Smooth muscle cell (in vitro differentiated cells): ENCODE measurements around the gene IDUA. TPM values are rescaled to one million over a fixed set of nuclear protein-coding genes. Genes with fewer than 3 reads are reported as not detected.

Experiments used
- DNase-seq: peaks from one replicate; lab custom pipeline; 2025; ENCODE audit not compliant: unreplicated experiment; lab: John Stamatoyannopoulos, UW
- H2AFZ ChIP-seq: fragments of 200-600 bp; sonication (generic); 2 replicates; pipeline ENCODE4 v1.6.0; 2016; ENCODE audit warnings: antibody characterized with exemption, low read depth, mild to moderate bottlenecking
- H3F3A ChIP-seq: fragments of 200-600 bp; sonication (generic); 2 replicates; pipeline ENCODE4 v1.6.0; 2017; ENCODE audit warnings: antibody characterized with exemption, low read depth
- H3K27ac ChIP-seq: fragments of 200-600 bp; sonication (generic); 2 replicates; pipeline ENCODE4 v1.5.1; 2016; ENCODE audit warnings: low read depth, mild to moderate bottlenecking
- H3K27me3 ChIP-seq: fragments of 200-600 bp; sonication (generic); 2 replicates; pipeline ENCODE4 v1.6.1; 2016; ENCODE audit warnings: low read depth, mild to moderate bottlenecking
- H3K36me3 ChIP-seq: fragments of 200-600 bp; sonication (generic); 2 replicates; pipeline ENCODE4 v1.5.1; 2016; ENCODE audit warnings: low read depth
- H3K4me1 ChIP-seq: fragments of 200-600 bp; sonication (generic); 2 replicates; pipeline ENCODE4 v1.5.1; 2016; ENCODE audit warnings: low read depth
- H3K4me2 ChIP-seq: fragments of 200-600 bp; sonication (generic); 2 replicates; pipeline ENCODE4 v1.6.0; 2016; ENCODE audit warnings: mild to moderate bottlenecking
- H3K4me3 ChIP-seq: fragments of 200-600 bp; sonication (generic); 2 replicates; pipeline ENCODE4 v1.5.1; 2016; ENCODE audit warnings: mild to moderate bottlenecking
- H3K79me2 ChIP-seq: fragments of 200-600 bp; sonication (generic); 2 replicates; pipeline ENCODE4 v1.6.0; 2016; ENCODE audit warnings: low read depth, mild to moderate bottlenecking
- H3K9ac ChIP-seq: fragments of 200-600 bp; sonication (generic); 2 replicates; pipeline ENCODE4 v1.6.0; 2016; ENCODE audit warnings: low read depth
- H3K9me3 ChIP-seq: fragments of 200-600 bp; sonication (generic); replicated peaks from 2 replicates; pipeline ENCODE4 v1.5.1; 2016; ENCODE audit warnings: low read depth
- H4K20me1 ChIP-seq: fragments of 200-600 bp; sonication (generic); 2 replicates; pipeline ENCODE4 v1.6.0; 2016; ENCODE audit warnings: low read depth
- WGBS: methylation state at CpG from one replicate; pipeline ENCODE4 v1.1.7; 2016; ENCODE audit warnings: low lambda C conversion rate; 5-methylcytosine and 5-hydroxymethylcytosine counted together
- polyA plus RNA-seq: library from polyadenylated mRNA; unstranded; fragments of >200 nt; fragmentation: Nextera tagmentation; extraction: Ambion mirVana; gene quantifications from 2 replicates; pipeline ENCODE4 v1.2.1, GENCODE V29; 2016
- total RNA-seq: library from RNA; depleted of rRNA; stranded (reverse); fragments of >200 nt; gene quantifications from 2 replicates; pipeline ENCODE4 v1.2.3, GENCODE V29; 2014
- TF ChIP-seq, protein P1 (sequence below): fragments of 200-600 bp; sonication (generic); IDR thresholded peaks from 2 replicates; pipeline ENCODE4 v1.5.1; 2017; ENCODE audit warnings: borderline replicate concordance, mild to moderate bottlenecking, antibody characterized with exemption; ENCODE audit not compliant: insufficient read depth, poor library complexity, severe bottlenecking

Gene IDUA
- total and polyA plus RNA-seq, 2 experiments from 2014 or later: 6.3 to 49.9 TPM

GRCh38 chr4:1049591-1049905 is 62.7 kb downstream of the IDUA start:
- Histone ChIP-seq H2AFZ (no peak overlapping the region), H3K4me2 (no peak overlapping the region), H3K36me3 (no peaks in the 10 kb centered on the region), H3K27me3 (peaks cover 17% of the 10 kb centered on the region), H3K9me3 (no peaks in the 10 kb centered on the region), H3K9ac (no peak overlapping the region), H3K4me1 (peaks cover 3% of the 10 kb centered on the region), H3K79me2 (no peaks in the 10 kb centered on the region), H3K27ac (no peak overlapping the region), H3F3A (no peaks in the 10 kb centered on the region), H4K20me1 (no peaks in the 10 kb centered on the region), H3K4me3 (no peak overlapping the region)
- 92% methylated on average over 21 of the region's 21 CpGs for WGBS
- TF ChIP-seq, protein P1, sequence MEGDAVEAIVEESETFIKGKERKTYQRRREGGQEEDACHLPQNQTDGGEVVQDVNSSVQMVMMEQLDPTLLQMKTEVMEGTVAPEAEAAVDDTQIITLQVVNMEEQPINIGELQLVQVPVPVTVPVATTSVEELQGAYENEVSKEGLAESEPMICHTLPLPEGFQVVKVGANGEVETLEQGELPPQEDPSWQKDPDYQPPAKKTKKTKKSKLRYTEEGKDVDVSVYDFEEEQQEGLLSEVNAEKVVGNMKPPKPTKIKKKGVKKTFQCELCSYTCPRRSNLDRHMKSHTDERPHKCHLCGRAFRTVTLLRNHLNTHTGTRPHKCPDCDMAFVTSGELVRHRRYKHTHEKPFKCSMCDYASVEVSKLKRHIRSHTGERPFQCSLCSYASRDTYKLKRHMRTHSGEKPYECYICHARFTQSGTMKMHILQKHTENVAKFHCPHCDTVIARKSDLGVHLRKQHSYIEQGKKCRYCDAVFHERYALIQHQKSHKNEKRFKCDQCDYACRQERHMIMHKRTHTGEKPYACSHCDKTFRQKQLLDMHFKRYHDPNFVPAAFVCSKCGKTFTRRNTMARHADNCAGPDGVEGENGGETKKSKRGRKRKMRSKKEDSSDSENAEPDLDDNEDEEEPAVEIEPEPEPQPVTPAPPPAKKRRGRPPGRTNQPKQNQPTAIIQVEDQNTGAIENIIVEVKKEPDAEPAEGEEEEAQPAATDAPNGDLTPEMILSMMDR: no peak
- DNase-seq: no peak

DNA sequence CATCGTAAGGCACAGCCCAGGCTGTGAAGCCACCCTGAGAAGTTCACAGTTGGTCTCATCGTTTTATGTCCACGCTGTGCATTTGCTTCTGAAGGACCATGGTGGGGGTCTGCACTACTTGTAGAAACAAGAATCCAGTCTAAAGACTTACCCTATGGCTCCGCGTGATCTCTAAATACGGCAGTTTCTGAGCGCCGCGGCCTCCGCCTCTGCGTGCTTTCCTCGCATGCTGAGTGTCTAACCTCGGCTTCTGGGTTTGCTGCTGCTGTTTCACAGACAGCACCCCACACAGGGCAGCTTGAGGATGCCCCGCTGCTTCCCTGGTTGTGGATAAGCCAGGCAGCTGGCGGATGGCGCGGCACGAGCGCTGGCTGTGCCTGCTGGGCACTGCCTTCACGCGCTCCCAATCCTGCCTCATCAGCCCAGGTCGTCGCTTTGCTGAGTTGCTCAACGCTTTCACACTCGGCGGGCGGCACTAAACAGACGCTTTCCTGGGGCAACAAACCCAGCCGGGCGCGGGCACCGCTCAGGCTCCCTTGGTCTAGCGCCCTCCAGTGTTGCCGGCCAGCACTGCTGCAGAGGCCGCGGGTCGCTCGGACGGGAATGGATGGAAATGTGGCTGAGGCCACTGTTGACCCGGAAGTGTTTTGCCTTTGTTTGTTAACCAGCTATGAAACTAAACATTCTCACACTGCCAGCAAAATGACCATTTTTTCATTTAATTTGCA is 63.8 kb downstream of the IDUA start:
- no peaks in the 10 kb centered on the region for H3K9me3 ChIP-seq
- TF ChIP-seq, protein P1: peak; percentile 36

DNA sequence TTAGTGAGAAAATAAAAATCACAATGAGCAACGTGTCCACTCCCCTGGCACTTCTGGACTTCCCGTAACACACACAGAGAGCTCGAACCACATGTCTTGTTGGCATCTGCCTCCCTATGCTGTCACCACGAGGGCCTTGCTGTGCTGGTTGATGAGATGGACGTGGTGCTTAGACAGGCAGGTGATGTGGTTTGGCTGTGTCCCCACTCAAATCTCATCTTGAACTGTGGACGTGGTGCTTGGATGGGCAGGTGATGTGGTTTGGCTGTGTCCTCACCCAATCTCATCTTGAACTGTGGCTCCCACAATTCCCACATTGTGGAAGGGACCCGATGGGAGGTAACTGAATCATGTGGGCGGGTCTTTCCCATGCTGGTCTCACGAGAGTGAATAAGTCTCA is 64.6 kb downstream of the IDUA start:
- Histone ChIP-seq H3K9me3 (no peaks in the 10 kb centered on the region), H3F3A (no peaks in the 10 kb centered on the region), H3K79me2 (no peaks in the 10 kb centered on the region), H3K9ac (no peak overlapping the region), H3K27ac (no peak overlapping the region), H3K4me2 (no peak overlapping the region), H4K20me1 (no peaks in the 10 kb centered on the region), H3K27me3 (peaks cover 34% of the 10 kb centered on the region), H3K4me1 (peaks cover 4% of the 10 kb centered on the region), H2AFZ (no peak overlapping the region), H3K4me3 (no peak overlapping the region), H3K36me3 (no peaks in the 10 kb centered on the region)
- TF ChIP-seq, protein P1: no peak
- no peak for DNase-seq
- WGBS: 82% methylated on average over 9 of the region's 9 CpGs

More for the DNA sequence above, 63.8 kb downstream of the IDUA start:
- H3F3A ChIP-seq: no peaks in the 10 kb centered on the region
- H3K9ac ChIP-seq: no peak overlapping the region
- no peak overlapping the region for H3K27ac ChIP-seq
- H3K4me2 ChIP-seq: no peak overlapping the region
- H3K27me3 ChIP-seq: peaks cover 26% of the 10 kb centered on the region
- no peak overlapping the region for H3K4me3 ChIP-seq
- DNase-seq: no peak
- 69% methylated on average over 40 of the region's 40 CpGs for WGBS
- H3K36me3 ChIP-seq: no peaks in the 10 kb centered on the region
- no peaks in the 10 kb centered on the region for H4K20me1 ChIP-seq
- no peaks in the 10 kb centered on the region for H3K79me2 ChIP-seq
- H2AFZ ChIP-seq: no peak overlapping the region
- H3K4me1 ChIP-seq: peaks cover 3% of the 10 kb centered on the region

GRCh38 chr4:1052231-1052671 is 65.4 kb downstream of the IDUA start:
- peaks cover 4% of the 10 kb centered on the region for H3K4me1 ChIP-seq
- H3K36me3 ChIP-seq: no peaks in the 10 kb centered on the region
- 77% methylated on average over 15 of the region's 15 CpGs for WGBS
- H3K27ac ChIP-seq: no peak overlapping the region
- DNase-seq: no peak
- H3K27me3 ChIP-seq: peaks cover 40% of the 10 kb centered on the region
- no peaks in the 10 kb centered on the region for H3K9me3 ChIP-seq
- TF ChIP-seq, protein P1: no peak
- no peaks in the 10 kb centered on the region for H3F3A ChIP-seq
- H3K4me2 ChIP-seq: no peak overlapping the region
- no peak overlapping the region for H2AFZ ChIP-seq
- no peaks in the 10 kb centered on the region for H3K79me2 ChIP-seq
- no peaks in the 10 kb centered on the region for H4K20me1 ChIP-seq
- H3K9ac ChIP-seq: no peak overlapping the region
- H3K4me3 ChIP-seq: no peak overlapping the region
